ENCODE results near the gene SRR.

The SRR gene

GRCh38 chr17:2363851-2364762 is 60.4 kb downstream of the SRR start:
- DNase-seq (ENCODE audit: low read depth), result no peak
- no peak for TF ChIP-seq CTCF (IDR thresholded peaks at IDR 0.05; ENCODE audit: insufficient read depth, low read depth, low read length, missing control alignments)
- no peak overlapping the region for H3K4me3 ChIP-seq (ENCODE audit: low read length)

- no peak for DNase-seq (ENCODE audit: low read depth)
- no peak overlapping the region for H3K4me3 ChIP-seq (ENCODE audit: low read length)
- TF ChIP-seq CTCF (IDR thresholded peaks at IDR 0.05; ENCODE audit: insufficient read depth, low read depth, low read length, missing control alignments), result no peak
These were observed 61.0 kb downstream of the SRR start for GRCh38 chr17:2364763-2365116.

GRCh38 chr17:2365132-2365531 is 61.4 kb downstream of the SRR start:
- no peak for TF ChIP-seq CTCF (IDR thresholded peaks at IDR 0.05; ENCODE audit: insufficient read depth, low read depth, low read length, missing control alignments)
- H3K4me3 ChIP-seq (ENCODE audit: low read length), result no peak overlapping the region
- DNase-seq (ENCODE audit: low read depth), result no peak

- H3K4me3 ChIP-seq (ENCODE audit: low read length), result no peak overlapping the region
- TF ChIP-seq CTCF (IDR thresholded peaks at IDR 0.05; ENCODE audit: insufficient read depth, low read depth, low read length, missing control alignments), result peak; percentile 31
- no peak for DNase-seq (ENCODE audit: low read depth)
These were observed 63.2 kb downstream of the SRR start for GRCh38 chr17:2366747-2367494.

GRCh38 chr17:2368359-2368758 is 64.6 kb downstream of the SRR start:
- no peak for TF ChIP-seq CTCF (IDR thresholded peaks at IDR 0.05; ENCODE audit: insufficient read depth, low read depth, low read length, missing control alignments)
- DNase-seq (ENCODE audit: low read depth), result no peak
- H3K4me3 ChIP-seq (ENCODE audit: low read length), result no peak overlapping the region

GRCh38 chr17:2369039-2369438 is 65.3 kb downstream of the SRR start:
- H3K4me3 ChIP-seq (ENCODE audit: low read length), result no peak overlapping the region
- no peak for DNase-seq (ENCODE audit: low read depth)
- TF ChIP-seq CTCF (IDR thresholded peaks at IDR 0.05; ENCODE audit: insufficient read depth, low read depth, low read length, missing control alignments), result no peak
